NCI-H2029 treated with DMSO at 0.1 percent for 48 hours (cell line): Measurements from ENCODE around the gene MINDY4.

Experiments used
- DNase-seq: peaks from one replicate; lab custom pipeline; 2025; lab: John Stamatoyannopoulos, UW

MINDY4 gene

DNA sequence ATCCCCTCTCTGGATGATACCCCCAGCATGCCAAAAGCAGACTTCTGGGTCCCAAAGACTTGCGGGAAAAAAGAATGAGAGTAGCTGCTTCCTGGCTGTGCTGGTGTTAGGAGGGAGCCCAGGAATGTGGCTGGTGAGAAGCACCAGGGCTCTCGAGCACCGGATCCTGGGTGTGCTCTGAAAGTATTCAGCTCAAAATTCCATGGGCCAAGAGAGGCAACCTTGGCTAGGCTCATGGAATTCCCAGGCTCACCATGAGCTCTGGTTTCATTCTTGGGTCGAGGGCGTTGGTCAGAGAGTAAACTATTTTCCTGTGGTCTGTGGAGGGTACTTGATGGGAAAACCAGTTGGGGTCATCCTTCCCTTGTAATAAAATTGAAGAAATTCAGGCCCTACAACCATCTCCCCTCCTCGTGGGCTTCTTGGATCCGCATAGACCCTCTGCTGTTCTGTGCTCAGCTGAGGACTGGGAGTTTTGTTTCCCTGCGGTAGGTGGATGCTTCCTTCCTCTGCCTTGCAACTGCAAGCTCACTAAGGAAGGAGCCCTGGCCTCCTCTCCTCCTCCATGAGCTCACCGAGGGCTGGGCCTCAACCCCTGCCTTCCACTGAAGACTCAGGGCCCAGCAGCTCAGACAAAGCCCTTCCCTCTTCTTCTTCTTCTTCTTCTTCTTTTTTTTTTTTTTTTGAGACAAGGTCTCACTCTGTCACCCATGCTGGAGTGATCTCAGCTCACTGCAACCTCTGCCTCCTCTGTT is 106.0 kb downstream of the MINDY4 start:
- DNase-seq, result no peak

DNA sequence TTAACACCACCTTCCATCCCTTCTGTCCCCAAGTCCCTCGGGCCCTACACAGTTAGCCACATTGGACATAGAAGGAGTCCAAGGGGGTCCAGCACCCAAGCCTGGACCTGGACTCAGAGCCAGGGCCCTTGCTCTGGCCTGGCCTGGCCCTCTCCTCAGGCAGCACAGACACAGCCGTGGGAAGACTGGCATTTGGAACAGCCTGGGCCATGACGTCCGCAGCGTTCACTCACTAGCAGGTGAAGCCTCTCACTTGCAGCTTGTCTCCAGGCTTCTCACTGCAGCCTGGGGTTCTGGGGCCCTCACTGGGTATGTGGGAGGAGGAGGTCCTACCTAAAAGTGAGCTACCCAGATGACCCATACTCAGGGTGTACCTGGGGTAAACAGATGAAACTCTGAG is 106.8 kb downstream of the MINDY4 start:
- DNase-seq, result no peak

DNA sequence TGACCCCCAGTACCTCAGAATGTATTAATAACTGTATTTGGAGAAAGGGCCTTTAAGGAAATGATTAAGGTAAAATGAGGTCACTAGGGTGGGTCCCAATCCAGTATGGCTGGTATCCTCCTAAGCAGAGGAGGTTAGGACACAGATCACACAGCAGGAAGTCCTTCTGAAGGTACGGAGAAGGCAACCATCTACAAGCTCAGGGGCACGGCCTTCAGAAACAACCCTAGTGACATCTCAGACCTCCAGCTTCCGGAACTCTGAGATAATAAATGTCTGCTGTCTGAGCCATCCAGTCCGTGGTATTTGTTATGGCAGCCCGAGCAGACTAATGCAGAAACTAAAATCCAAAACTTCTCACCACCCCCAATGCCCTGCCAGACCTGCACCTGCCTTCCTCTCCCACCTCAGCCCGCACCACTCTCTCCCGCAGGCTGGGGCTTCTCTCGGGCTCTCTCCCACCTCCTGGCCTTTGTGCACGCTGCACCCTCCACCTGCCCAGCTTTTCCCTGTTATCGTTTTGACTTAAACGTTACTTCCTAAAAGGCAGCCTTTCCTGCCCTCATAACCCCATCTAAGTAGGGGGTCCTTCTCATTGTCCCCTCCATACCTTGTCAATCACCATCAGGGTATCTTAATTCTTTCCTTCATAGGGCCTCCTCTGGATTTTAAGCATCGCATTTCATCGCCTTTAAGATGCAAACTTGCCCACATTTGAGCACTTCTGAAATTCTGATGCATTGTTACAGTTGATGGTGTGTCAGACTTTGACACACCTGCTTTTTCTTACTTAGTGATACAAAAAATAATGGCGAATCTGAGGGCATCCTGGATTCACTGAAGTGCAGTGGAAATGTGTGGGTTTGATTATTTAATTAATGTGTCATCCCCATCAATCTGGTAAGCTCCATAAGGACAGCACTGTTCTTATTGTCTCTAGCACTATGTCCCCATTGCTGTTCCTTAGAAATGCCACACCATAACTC is 108.2 kb downstream of the MINDY4 start:
- DNase-seq, result no peak

DNA sequence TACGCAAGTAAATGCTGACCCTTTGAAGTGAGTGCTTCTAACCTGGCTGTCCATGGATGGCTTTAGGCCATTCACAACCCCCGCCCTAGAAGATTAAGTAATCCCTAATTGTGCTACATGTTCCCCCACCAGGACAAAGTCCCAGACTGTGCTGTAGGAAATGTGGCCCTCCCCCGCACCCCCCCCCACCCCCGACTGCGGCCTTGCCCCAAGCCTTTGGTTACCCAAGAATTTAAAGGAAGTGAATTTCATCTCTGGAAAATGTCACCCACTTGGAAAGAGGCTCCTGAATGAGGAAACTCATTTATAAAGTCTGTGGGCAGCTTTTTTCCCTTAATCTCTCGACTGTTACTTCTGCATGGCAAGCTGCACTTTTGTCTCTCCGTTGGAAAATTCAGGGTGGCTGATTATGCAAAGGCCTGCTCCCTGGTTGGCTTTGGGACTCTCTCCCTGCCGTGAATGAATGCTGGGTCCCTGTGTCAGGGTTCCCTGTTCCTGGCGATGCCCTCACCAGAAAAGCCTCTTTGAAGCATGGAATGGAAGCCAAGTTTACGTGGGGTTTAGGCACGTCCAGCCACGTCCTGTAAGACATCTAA is 109.0 kb downstream of the MINDY4 start:
- no peak for DNase-seq

DNA sequence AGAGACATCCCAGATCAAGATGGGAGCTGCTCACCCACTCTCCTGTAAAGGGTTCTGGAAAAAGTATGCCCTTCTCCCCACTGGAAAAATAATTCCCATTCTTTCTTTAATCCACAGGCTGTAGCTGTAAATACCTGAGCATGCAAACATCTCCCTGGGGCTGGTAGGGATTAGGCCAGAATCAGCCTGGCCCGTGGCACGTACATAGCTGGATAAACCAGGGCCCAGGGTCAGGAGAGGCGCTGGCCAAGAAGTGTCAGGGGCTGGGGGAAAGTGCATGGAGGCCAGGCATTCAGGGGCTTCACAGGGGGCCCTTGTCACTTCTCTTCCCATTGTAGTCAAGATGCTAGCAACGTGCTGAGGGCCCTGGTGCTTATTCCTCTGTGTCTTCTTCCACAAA is 109.7 kb downstream of the MINDY4 start:
- no peak for DNase-seq

DNA sequence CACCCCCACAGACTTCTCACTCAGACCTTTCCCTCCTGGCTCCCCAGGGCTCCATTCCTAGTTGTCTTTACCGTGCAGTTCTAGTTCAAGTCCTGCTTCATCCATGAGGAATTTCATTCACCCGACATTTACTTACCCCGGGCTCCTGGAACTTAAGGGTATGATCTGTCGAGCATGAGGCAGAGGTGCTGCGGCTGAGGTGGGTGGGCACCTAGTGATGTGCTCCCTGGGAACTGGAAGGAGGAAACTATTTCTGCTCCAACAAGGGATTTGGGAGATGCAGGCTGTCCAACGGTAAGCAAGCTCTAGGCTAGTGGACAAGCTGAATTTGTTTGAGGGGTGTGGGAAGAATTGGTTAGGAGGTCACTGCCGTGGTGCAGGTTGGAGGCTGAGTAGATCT is 110.2 kb downstream of the MINDY4 start:
- DNase-seq, result no peak

DNA sequence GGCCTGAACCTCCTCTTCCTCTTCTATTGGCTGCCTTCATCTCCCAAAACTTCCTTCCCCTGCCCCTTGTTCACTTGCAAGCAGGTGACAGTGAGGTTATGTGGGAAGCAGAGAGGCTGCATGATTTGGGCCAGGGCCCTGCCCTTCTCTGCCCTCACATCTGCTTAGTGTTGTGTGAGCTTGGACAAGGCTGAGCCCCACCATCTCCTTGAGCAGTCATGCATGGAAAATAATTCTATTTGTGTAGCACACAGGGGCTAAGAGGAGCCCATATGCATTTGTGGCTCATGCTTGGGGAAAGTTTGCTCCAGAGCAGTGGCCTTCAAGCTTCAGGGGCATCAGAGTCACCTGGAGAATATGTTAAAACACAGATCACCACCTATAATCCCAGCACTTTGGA is 113.7 kb downstream of the MINDY4 start:
- no peak for DNase-seq

DNA sequence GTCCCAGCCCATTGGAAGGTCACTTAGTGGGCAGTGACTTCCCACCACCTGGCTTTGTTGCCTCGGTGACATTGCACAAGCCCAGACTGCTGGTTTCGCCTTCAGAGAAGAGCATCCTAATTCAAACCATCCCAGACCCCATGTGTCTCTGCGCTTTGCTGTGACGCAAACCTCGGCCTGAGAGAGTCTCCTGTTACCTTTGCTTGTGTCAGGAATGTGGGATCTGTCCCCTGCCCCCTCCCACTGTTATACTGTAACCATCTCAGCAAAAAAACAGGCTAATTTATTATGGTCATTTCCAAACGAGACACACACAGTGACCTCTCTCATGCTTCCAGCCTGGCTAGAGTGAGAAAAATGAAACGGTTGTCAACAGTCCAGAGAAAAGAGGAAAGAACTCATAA is 115.4 kb downstream of the MINDY4 start:
- DNase-seq, result no peak

DNA sequence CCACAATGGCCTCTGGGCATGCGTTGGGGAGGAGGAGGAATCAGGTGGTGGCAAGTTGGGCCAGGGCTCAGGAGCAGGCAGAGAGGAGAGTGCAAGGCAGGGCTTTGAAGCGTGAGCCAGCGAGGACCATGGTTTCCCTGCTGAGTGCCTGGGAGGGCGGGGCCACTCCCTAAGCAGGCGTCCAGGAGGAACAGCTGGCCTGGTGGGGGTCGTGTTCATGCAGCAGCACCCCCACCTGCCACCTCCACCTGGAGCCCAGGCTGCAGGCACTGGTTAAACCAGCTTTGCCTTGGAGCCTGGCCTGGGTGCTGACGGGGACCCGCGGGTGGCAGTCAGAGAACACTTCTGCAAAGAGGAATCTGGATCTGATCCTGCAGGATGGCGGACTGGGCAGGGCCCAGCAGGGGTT is 116.3 kb downstream of the MINDY4 start:
- no peak for DNase-seq

DNA sequence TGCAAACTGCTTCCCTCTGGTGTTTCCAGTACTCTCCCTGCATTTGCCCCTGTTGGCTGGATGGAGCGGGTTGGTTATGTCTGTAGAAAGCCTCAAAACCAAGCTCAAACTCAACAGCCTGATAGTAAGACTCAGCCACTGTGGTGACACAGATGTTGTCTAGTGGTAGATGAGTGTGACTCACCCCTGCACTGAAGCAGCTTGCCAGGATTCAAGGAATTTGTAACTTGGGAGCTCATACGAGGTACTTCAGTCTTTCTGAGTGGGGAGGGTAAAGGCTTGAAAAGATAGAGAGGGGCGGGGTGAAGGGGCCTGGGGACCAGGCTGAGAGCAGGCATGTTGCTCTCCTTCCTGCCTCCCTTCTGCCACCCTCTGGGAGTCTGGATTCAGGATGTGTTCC is 117.5 kb downstream of the MINDY4 start:
- DNase-seq, result no peak

DNA sequence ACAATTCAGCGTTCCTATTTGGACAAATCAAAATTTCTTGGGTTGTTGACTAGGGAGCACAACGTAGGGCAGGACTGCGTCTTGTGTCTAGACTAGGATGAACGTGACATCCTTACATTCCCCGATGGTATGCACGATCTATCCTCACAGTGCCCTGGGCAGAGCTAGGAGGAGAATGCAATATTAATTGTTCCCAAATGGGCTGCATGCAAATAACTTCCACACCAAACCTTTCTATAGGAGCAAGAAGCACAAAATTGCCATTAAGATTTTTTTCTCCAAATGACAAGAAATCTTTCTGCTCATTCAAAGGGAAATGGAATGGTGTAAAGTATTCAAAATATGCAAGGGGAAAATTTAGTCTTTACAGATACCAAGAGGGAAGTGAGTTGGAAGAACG is 119.0 kb downstream of the MINDY4 start:
- no peak for DNase-seq

DNA sequence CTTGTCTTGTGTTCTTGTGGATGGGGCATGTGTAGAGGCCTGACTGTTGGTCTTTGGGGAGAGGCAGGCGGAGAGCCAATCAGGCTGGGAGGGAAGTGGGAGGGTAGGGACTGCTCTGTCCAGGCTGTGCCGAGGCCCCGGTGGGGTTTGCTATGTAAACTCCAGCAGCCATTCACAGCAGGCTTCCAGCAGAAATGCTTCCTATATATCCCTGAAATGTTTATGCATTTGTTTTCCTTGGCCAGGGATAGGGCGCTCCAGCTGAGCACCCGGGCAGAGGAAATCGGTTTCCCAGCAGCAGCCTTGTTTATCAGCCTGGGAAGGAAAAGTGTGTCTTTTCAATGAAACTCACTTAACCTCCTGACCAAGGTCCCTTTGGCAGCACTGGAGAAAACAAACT is 122.1 kb downstream of the MINDY4 start:
- DNase-seq, result no peak

DNA sequence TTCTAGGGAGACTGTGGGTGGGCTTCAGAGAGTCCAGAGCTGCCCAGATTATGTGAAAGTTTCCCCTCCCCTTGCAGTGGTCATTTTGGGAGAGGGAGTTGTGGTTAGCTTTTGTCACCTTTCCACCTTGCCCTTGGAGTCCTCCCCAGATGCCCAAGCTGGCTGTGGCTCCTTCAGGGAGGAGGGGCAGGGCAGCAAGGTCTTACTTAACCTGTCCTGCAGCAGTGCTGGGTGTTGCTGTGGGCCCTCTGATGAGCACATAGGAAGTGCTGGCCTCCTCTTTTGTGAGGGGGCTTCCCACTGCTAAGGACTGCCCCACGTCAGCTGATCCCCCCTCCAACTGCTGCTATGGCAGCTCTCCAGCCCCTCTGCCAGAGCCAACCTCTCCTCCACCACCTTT is 122.8 kb downstream of the MINDY4 start:
- no peak for DNase-seq

DNA sequence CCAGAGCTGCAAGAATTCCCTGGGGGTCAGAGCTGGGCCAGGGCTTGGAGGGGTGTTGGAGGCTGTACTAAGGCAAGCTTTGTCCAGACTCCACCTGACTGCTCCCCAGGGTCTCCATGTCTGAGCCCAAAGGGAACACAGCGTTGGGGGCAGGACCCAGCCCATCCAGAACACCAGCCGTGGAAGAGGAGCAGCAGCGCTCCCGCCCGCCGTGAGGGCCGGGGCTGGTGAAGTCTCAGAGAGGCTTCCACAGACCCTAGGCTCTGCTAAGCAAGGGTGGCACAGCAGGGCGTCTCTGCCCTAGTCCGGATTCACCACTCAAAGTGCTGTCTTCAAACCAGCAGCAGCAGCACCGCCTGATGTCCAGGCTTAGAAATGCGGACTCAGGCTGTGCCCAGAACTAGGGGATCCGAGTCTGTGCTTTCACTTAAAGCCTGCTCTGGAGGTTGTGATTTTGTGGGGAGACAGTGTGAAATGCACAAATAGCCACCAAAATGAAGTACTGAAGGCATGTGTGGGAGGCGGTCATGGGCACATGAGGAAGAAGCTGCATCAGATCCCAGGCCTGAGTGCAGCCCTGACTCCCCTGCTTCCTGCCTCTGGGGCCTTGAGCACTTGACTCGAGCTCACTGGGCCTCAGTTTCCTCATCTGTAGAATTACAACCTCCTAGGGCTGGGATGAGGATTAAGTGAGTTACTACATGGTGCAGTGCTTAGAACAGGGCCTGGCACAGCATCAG is 123.8 kb downstream of the MINDY4 start:
- DNase-seq, result no peak

DNA sequence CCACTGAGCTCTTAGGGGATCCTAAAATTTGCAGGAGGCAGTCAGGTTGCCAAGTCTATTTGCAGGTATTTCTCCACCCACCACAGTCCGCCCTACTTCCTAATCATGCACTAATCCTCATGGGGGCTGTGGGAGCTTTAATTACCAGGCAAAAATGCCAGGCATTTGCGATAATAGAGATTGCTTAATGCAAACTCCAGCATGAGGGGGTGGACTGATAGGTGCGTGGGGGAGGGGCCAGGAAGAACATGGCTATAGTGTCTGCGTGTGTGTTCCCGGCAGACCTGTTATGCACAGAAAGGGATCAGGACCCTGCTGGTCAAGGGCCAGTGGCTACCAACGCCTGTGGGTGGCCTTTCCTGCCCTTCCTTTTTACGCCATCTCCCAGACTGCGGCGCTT is 124.8 kb downstream of the MINDY4 start:
- DNase-seq, result no peak

DNA sequence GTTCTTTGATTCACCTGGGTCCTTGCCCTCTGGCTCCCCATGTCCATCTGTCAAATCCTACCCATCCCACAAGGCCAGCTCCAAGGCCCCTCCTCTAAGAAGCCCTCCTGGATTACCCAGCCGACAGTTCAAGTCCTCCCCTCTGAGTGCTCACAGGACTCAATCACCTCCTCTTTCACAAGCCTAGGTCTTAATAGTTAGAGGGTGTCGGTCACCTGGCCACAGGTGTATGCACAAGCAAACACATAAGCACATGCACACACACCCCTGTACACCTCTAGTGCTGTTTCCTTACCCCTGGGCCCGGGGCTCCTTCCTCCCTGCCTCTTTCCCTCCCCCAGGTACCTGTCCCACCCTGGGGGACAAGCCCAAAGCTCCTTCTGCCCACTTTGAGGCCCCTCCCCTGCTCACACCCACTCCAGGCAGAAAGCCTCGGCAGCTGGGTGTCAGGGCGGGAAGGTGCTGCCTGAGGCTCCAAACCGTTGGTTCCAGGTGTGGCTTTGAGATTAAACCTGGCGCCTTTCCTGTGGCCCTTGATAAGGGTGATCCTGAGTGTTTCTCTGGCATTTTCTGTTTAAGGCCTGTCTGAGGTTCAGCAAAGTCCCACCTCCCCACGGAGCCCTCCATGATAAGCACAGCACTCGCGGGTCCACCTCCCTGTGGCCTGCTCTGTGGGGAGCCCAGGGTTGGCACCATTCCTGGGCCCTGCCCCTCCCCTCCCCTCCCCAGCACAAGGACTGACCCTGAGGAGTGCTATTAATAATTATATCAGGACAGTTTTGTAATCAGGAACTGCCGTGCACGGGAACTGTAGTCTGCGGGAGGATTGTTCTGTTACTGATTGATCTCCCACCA is 125.8 kb downstream of the MINDY4 start:
- no peak for DNase-seq

DNA sequence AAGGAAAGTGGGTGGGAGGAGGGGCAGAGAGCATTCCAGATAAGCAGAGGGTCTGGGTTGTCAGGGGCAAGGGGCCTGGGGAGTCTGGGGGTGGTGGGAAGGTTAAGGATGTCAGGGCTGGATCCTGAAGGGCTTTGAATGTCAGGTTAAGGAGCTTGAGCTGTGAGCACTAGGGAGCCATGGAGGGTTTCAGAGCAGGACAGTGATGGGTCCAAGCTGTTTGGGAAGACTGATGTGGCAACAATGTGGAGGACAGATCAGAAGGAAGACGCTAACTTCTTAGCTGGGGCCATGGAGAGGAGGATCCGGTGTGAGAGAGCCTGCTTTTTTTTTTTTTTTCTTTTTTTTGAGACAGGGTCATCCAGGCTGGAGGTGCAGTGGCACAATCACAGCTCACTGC is 126.6 kb downstream of the MINDY4 start:
- DNase-seq, result no peak

DNA sequence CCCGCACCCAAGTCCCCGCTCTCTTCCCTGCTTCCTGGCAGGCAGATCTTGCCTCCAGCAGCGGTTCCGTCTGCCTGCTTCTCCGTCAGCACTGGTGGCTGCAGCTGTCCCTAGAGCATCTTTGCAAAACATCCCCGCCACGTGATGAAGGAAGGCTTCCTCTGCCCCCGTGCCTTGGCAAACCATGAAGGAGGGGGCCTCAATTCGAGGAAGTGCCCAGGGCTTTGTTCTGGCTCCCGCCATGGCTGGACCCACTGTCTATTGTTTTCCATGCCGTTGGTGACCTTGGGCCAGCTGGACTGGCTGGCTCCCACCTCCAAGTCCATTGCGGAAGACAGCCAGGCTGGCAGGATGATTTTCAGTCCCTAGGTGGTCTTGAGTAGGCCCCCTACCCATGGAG is 127.2 kb downstream of the MINDY4 start:
- no peak for DNase-seq

DNA sequence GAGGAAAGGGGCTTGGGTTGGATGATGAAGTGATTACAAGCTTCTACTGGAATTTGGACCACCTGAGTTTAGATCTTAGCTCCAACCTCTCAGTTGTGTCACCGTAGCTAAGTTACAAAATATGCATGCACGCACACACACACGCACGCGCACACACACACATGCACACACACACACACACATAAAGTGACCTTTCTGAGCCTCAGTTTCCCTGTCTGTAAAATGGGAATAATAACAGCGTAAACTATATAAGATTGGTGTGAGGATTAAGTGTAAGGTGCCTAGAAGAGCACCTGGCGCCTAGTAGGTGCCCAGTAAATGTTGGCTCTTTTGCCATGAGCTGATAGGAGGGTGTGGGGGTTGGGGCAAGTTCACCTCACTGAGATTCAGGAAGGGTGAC is 127.8 kb downstream of the MINDY4 start:
- no peak for DNase-seq

DNA sequence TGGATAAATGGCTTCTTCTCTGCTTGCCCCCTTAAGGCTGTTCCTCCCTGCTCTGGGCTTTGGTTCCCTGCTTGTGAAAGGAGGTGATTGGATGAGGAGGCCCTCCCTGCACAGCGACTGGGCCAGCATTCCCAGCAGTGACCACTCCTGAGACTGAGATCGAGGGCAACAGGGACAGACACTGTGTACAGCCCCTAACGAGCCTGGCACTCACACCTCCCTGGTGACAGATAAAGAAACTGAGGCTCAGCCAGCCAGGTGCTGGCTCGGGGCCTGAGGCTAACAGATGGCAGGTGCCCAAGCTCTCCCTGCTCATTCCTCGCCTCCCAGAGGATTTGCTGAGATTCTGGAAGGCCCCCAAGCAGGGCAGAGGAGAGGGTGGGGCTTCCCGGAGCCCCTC is 128.4 kb downstream of the MINDY4 start:
- no peak for DNase-seq

DNA sequence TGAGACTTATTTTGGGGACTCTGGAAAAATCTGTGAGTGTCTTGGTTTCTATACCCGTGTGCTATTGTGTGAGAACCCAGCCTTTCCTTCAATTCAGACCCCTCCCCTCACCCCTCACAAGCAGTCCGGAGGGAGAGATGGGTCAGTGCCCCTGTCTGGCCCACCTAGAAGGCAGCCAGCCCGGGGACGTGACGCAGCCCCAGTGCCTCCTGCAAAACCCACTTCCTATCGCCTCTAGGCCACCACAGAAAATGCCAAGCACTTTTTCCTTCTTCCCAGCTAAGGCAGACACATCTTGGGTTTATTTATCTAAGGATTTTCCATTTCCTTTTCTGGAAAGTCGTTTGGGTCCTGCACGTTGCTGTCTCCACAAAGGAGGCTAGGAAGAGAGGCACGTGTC is 128.8 kb downstream of the MINDY4 start:
- DNase-seq, result no peak
